Activated CD8-positive, alpha-beta T cell treated with anti-CD3 and anti-CD28 coated beads for 36 hours (primary cell): ENCODE results near the gene NPPC. TPM values are rescaled to one million over a fixed set of nuclear protein-coding genes. Genes with fewer than 3 reads are reported as not detected.

Experiments used
- ATAC-seq: fragments of 200-7000 bp; cut with Tn5 transposase; one replicate; pipeline ENCODE4 v1.10.0; 2021; ENCODE audit warnings: mild to moderate bottlenecking, moderate library complexity
- CTCF ChIA-PET: fragments of 350-600 bp; sonication (Branson Sonifier 250); formaldehyde crosslinking; loops from one replicate; lab custom pipeline; 2021; ENCODE audit warnings: antibody characterized with exemption; lab: Charles Lee
- POLR2A ChIA-PET: fragments of 350-600 bp; sonication (Branson Sonifier 250); formaldehyde crosslinking; loops from one replicate; lab custom pipeline; 2021; ENCODE audit warnings: antibody characterized with exemption; lab: Charles Lee
- DNase-seq: peaks from one replicate; pipeline ENCODE4 v3.0.0-alpha.2; 2020
- H3K27ac Mint-ChIP-seq: one replicate; pipeline ENCODE4 v1.8.0; 2021; ENCODE audit warnings: mild to moderate bottlenecking, mixed read lengths
- H3K27me3 Mint-ChIP-seq: one replicate; pipeline ENCODE4 v1.8.0; 2021; ENCODE audit warnings: mixed read lengths
- H3K36me3 Mint-ChIP-seq: one replicate; pipeline ENCODE4 v1.8.0; 2021; ENCODE audit warnings: low read depth, mixed read lengths
- H3K4me1 Mint-ChIP-seq: one replicate; pipeline ENCODE4 v1.8.0; 2021; ENCODE audit warnings: low read depth, mixed read lengths
- H3K4me3 Mint-ChIP-seq: one replicate; pipeline ENCODE4 v1.8.0; 2021; ENCODE audit warnings: mild to moderate bottlenecking, moderate library complexity, mixed read lengths
- H3K9me3 Mint-ChIP-seq: one replicate; pipeline ENCODE4 v1.8.0; 2021; ENCODE audit warnings: mixed read lengths
- CTCF ChIP-seq: fragments of 200-600 bp; IDR thresholded peaks from one replicate; pipeline ENCODE4 v1.8.0; 2022; ENCODE audit warnings: antibody characterized with exemption, mild to moderate bottlenecking
- intact Hi-C: fragments of 100-400 bp; cut with micrococcal nuclease; formaldehyde crosslinking; loops from one replicate; pipeline ENCODE4 v1.10.0; 2022
- total RNA-seq, 2 experiments: library from RNA; stranded (reverse); gene quantifications; one replicate each; pipeline ENCODE4 v1.2.3, GENCODE V29; 2021

Gene NPPC
- total RNA-seq, 2 experiments from 2014 or later: 3.5 to 4.7 TPM

DNA sequence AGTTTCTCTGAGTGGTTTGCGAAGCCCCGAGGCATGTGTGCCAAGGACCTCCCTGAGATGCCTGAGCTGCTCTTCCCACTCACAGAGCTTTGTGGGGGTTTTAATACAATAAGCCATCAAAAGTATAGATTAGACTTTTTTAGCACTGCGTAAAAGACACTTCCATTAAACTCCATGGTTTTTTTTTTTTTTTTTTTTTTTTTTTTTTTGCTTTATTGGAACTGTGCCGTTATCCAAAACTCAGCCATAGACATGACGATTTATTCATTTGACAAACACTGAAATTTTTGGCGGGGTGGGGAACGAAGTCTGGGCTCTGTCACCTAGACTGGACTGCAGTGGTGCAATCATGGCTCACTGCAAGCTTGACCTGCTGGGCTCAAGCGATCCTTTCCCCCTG, 18.4 kb downstream of the NPPC start:
- peaks cover 16% of the 10 kb centered on the region for H3K4me1 Mint-ChIP-seq
- no peaks in the 10 kb centered on the region for H3K9me3 Mint-ChIP-seq
- H3K4me3 Mint-ChIP-seq: no peak overlapping the region
- H3K27ac Mint-ChIP-seq: no peak overlapping the region
- TF ChIP-seq CTCF: no peak
- H3K27me3 Mint-ChIP-seq: no peaks in the 10 kb centered on the region
- no peak for DNase-seq
- ChIA-PET CTCF (interaction anchor here (1.3 to 3.3 kb wide), 4 partner anchors 17 to 417 kb away, joined by 4 to 20 read pairs (median 16); no protein-coding TSS in a partner anchor), POLR2A (no interaction called here)
- intact Hi-C loops: no loop called here
- no peaks in the 10 kb centered on the region for H3K36me3 Mint-ChIP-seq
- ATAC-seq: no peak

- Mint-ChIP-seq H3K9me3 (no peaks in the 10 kb centered on the region), H3K4me1 (peaks cover 7% of the 10 kb centered on the region), H3K27ac (no peak overlapping the region), H3K4me3 (no peak overlapping the region), H3K27me3 (peaks cover 2% of the 10 kb centered on the region), H3K36me3 (no peaks in the 10 kb centered on the region)
- DNase-seq: no peak
- TF ChIP-seq CTCF: no peak
- ChIA-PET CTCF (interaction anchor here (1.4 to 3.3 kb wide), 6 partner anchors 9 to 236 kb away, joined by 5 to 20 read pairs (median 7); no protein-coding TSS in a partner anchor), POLR2A (no interaction called here)
- no peak for ATAC-seq
- intact Hi-C loops: no loop called here
Observed at GRCh38 chr2:231905026-231905425, 21.2 kb downstream of the NPPC start.

GRCh38 chr2:231904161-231904611, 22.0 kb downstream of the NPPC start:
- Mint-ChIP-seq H3K27ac (no peak overlapping the region), H3K4me3 (no peak overlapping the region), H3K9me3 (no peaks in the 10 kb centered on the region), H3K27me3 (peaks cover 2% of the 10 kb centered on the region), H3K36me3 (no peaks in the 10 kb centered on the region), H3K4me1 (no peaks in the 10 kb centered on the region)
- DNase-seq: no peak
- ChIA-PET POLR2A (no interaction called here), CTCF (interaction anchor here (2.3 kb wide), 1 partner anchor 13 kb away, joined by 7 read pairs; no protein-coding TSS in a partner anchor)
- TF ChIP-seq CTCF: no peak
- ATAC-seq: no peak
- intact Hi-C loops: loop anchor here (5.0 kb wide), 1 partner anchor 538 kb away; no protein-coding TSS in a partner anchor

DNA sequence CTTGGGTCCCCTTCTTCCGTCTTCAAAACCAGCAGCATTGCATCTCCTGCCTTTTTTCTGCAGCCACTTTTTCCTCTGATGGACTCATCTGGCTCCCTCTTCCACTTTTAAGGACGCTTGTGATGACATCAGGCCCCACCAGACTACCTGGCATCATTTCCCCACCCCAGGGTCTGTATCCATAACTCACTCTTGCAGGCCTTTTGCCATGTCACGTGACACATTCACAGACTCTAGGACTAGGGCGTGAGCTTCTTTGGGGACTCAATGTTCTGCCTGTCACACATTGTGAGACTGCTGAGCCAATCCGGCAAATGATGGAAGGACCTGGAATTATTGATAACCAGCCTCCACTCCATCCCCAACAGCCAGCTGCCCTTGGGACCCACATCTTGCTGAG, 23.6 kb downstream of the NPPC start:
- H3K4me3 Mint-ChIP-seq: no peak overlapping the region
- intact Hi-C loops: loop anchor here (5.0 kb wide), 1 partner anchor 540 kb away; no protein-coding TSS in a partner anchor
- no peaks in the 10 kb centered on the region for H3K36me3 Mint-ChIP-seq
- no peaks in the 10 kb centered on the region for H3K4me1 Mint-ChIP-seq
- H3K9me3 Mint-ChIP-seq: no peaks in the 10 kb centered on the region
- ATAC-seq: no peak
- DNase-seq: no peak
- H3K27ac Mint-ChIP-seq: no peak overlapping the region
- peaks cover 2% of the 10 kb centered on the region for H3K27me3 Mint-ChIP-seq
- TF ChIP-seq CTCF: no peak
- ChIA-PET CTCF (interaction anchor here (0.8 to 5.0 kb wide), 8 partner anchors 10 to 537 kb away, joined by 3 to 59 read pairs (median 12); partner anchors contain the start of gene NPPC), POLR2A (interaction anchor here (0.6 kb wide), 1 partner anchor 418 kb away, joined by 4 read pairs; no protein-coding TSS in a partner anchor)

GRCh38 chr2:231900972-231901371, 25.2 kb downstream of the NPPC start:
- Mint-ChIP-seq H3K4me3 (no peak overlapping the region), H3K4me1 (no peaks in the 10 kb centered on the region), H3K36me3 (no peaks in the 10 kb centered on the region), H3K27ac (no peak overlapping the region), H3K27me3 (peaks cover 2% of the 10 kb centered on the region), H3K9me3 (no peaks in the 10 kb centered on the region)
- CTCF ChIA-PET: interaction anchor here (0.6 to 5.0 kb wide), 68 partner anchors 8 to 869 kb away, joined by 3 to 59 read pairs (median 4); partner anchors contain the start of gene NPPC
- POLR2A ChIA-PET: interaction anchor here (1.0 kb wide), 1 partner anchor 16 kb away, joined by 3 read pairs; no protein-coding TSS in a partner anchor
- DNase-seq: no peak
- no peak for TF ChIP-seq CTCF
- intact Hi-C loops: loop anchor here (5.0 kb wide), 1 partner anchor 541 kb away; no protein-coding TSS in a partner anchor
- ATAC-seq: no peak
